GM23338 (cell line): ENCODE data around the gene ADGRG6. TPM values are rescaled to one million over a fixed set of nuclear protein-coding genes. Genes with fewer than 3 reads are reported as not detected.

Experiments
- ATAC-seq: fragments of 200-7000 bp; cut with Tn5 transposase; 3 replicates; pipeline ENCODE4 v1.9.1; 2020
- DNase-seq: peaks from one replicate; pipeline ENCODE4 v3.0.0-alpha.2; 2015; ENCODE audit warnings: low spot score
- H2AFZ ChIP-seq: fragments of 200-600 bp; sonication (generic); 2 replicates; pipeline ENCODE4 v1.8.0; 2016; ENCODE audit warnings: antibody characterized with exemption, mild to moderate bottlenecking, moderate library complexity
- H3F3A ChIP-seq: fragments of 200-600 bp; sonication (generic); replicated peaks from 2 replicates; pipeline ENCODE4 v1.8.0; 2017; ENCODE audit warnings: antibody characterized with exemption, mixed run types, low read depth
- H3K27ac ChIP-seq: fragments of 200-600 bp; sonication (generic); 2 replicates; pipeline ENCODE4 v1.6.1; 2016; ENCODE audit warnings: low read depth
- H3K27me3 ChIP-seq: fragments of 200-600 bp; sonication (generic); 2 replicates; pipeline ENCODE4 v1.8.0; 2016; ENCODE audit warnings: mild to moderate bottlenecking, mixed run types, moderate library complexity; ENCODE audit not compliant: insufficient read depth
- H3K36me3 ChIP-seq: fragments of 200-600 bp; sonication (generic); 2 replicates; pipeline ENCODE4 v1.8.0; 2016; ENCODE audit warnings: mild to moderate bottlenecking; ENCODE audit not compliant: insufficient read depth
- H3K4me1 ChIP-seq: fragments of 200-600 bp; sonication (generic); 2 replicates; pipeline ENCODE4 v1.8.0; 2016; ENCODE audit warnings: mild to moderate bottlenecking, moderate library complexity; ENCODE audit not compliant: insufficient read depth
- H3K4me2 ChIP-seq: fragments of 200-600 bp; sonication (generic); 2 replicates; pipeline ENCODE4 v1.7.1; 2017; ENCODE audit warnings: mixed run types
- H3K4me3 ChIP-seq: fragments of 200-600 bp; sonication (generic); 2 replicates; pipeline ENCODE4 v1.6.1; 2016; ENCODE audit warnings: mixed run types
- H3K79me2 ChIP-seq: fragments of 200-600 bp; sonication (generic); replicated peaks from 2 replicates; pipeline ENCODE4 v1.8.0; 2017; ENCODE audit warnings: mild to moderate bottlenecking; ENCODE audit not compliant: insufficient read depth
- H3K9me2 ChIP-seq: fragments of 200-600 bp; sonication (generic); 2 replicates; pipeline ENCODE4 v1.8.0; 2017; ENCODE audit not compliant: insufficient read depth
- H4K20me1 ChIP-seq: fragments of 200-600 bp; sonication (generic); replicated peaks from 2 replicates; pipeline ENCODE4 v1.8.0; 2017; ENCODE audit warnings: mild to moderate bottlenecking; ENCODE audit not compliant: insufficient read depth
- H3K27ac Mint-ChIP-seq: 2 replicates; pipeline ENCODE4 v1.8.0; 2020; ENCODE audit warnings: inconsistent platforms, mild to moderate bottlenecking, moderate library complexity, mixed read lengths
- H3K27me3 Mint-ChIP-seq: 3 replicates; pipeline ENCODE4 v1.8.0; 2022; ENCODE audit warnings: low read depth, mild to moderate bottlenecking, moderate library complexity, mixed read lengths, inconsistent platforms; ENCODE audit not compliant: insufficient read depth, poor library complexity
- H3K36me3 Mint-ChIP-seq: 3 replicates; pipeline ENCODE4 v1.8.0; 2021; ENCODE audit warnings: low read depth, mild to moderate bottlenecking, inconsistent platforms, moderate library complexity, mixed read lengths
- H3K4me1 Mint-ChIP-seq: 3 replicates; pipeline ENCODE4 v1.8.0; 2020; ENCODE audit warnings: mild to moderate bottlenecking, inconsistent platforms, mixed read lengths
- H3K4me3 Mint-ChIP-seq: 3 replicates; pipeline ENCODE4 v1.8.0; 2021; ENCODE audit warnings: moderate library complexity, mild to moderate bottlenecking, inconsistent platforms, mixed read lengths
- H3K9me3 Mint-ChIP-seq: 3 replicates; pipeline ENCODE4 v1.8.0; 2020; ENCODE audit warnings: moderate library complexity, mild to moderate bottlenecking, inconsistent platforms, mixed read lengths
- CREB1 ChIP-seq: fragments of 250-450 bp; sonication (Bioruptor Pico); IDR thresholded peaks from 2 replicates; pipeline ENCODE4 v1.5.0; 2020; ENCODE audit warnings: low read depth, mild to moderate bottlenecking, moderate library complexity
- EZH2 ChIP-seq: fragments of 200-600 bp; sonication (generic); IDR thresholded peaks from one replicate; pipeline ENCODE4 v1.8.0; 2017; ENCODE audit warnings: antibody characterized with exemption, mild to moderate bottlenecking, low read depth; ENCODE audit not compliant: unreplicated experiment
- JUNB ChIP-seq: IDR thresholded peaks from one replicate; pipeline ENCODE4 v1.6.1; 2016; ENCODE audit warnings: antibody characterized with exemption; ENCODE audit not compliant: unreplicated experiment
- NANOG ChIP-seq: IDR thresholded peaks from 2 replicates; pipeline ENCODE4 v1.6.1; 2016; ENCODE audit warnings: antibody characterized with exemption, borderline replicate concordance
- POLR2AphosphoS5 ChIP-seq: IDR thresholded peaks from 2 replicates; pipeline ENCODE4 v1.6.1; 2016; ENCODE audit warnings: antibody characterized with exemption, low read depth
- ZNF114 ChIP-seq: fragments of 250-450 bp; sonication (Bioruptor Pico); IDR thresholded peaks from 2 replicates; pipeline ENCODE4 v1.5.0; 2020; ENCODE audit warnings: mild to moderate bottlenecking, moderate library complexity
- ZNF331 ChIP-seq: fragments of 250-450 bp; sonication (Bioruptor Pico); IDR thresholded peaks from 2 replicates; pipeline ENCODE4 v1.5.0; 2020; ENCODE audit warnings: low read depth, mild to moderate bottlenecking, moderate library complexity
- polyA plus RNA-seq: library from polyadenylated mRNA; unstranded; fragments of >200 nt; fragmentation: Nextera tagmentation; extraction: Ambion mirVana; gene quantifications from 2 replicates; pipeline ENCODE4 v1.2.1, GENCODE V29; 2016
- total RNA-seq: library from RNA; depleted of rRNA; stranded (reverse); fragments of >200 nt; shearing (Covaris generic); gene quantifications from 2 replicates; pipeline ENCODE4 v1.2.3, GENCODE V29; 2014
- TF ChIP-seq, protein P1 (sequence below), 2 experiments: fragments of 200-600 bp in 1 of 2; sonication (generic) in 1 of 2; conservative IDR thresholded peaks; 2 replicates each; pipeline versions ENCODE4 v1.5.1 to v1.6.1; 2016 to 2017; ENCODE audit warnings: antibody characterized with exemption in 2 of 2, low read depth in 2 of 2, mild to moderate bottlenecking in 2 of 2, moderate library complexity in 1 of 2
- TF ChIP-seq, protein P2 (sequence below): fragments of 250-450 bp; sonication (Bioruptor Pico); IDR thresholded peaks from 2 replicates; pipeline ENCODE4 v1.5.0; 2020; ENCODE audit warnings: mild to moderate bottlenecking, moderate library complexity
- TF ChIP-seq, protein P3 (sequence below): IDR thresholded peaks from 2 replicates; pipeline ENCODE4 v1.6.1; 2016; ENCODE audit warnings: antibody characterized with exemption

ADGRG6 gene
- total and polyA plus RNA-seq, 2 experiments from 2014 or later: 1.3 to 7.7 TPM

DNA sequence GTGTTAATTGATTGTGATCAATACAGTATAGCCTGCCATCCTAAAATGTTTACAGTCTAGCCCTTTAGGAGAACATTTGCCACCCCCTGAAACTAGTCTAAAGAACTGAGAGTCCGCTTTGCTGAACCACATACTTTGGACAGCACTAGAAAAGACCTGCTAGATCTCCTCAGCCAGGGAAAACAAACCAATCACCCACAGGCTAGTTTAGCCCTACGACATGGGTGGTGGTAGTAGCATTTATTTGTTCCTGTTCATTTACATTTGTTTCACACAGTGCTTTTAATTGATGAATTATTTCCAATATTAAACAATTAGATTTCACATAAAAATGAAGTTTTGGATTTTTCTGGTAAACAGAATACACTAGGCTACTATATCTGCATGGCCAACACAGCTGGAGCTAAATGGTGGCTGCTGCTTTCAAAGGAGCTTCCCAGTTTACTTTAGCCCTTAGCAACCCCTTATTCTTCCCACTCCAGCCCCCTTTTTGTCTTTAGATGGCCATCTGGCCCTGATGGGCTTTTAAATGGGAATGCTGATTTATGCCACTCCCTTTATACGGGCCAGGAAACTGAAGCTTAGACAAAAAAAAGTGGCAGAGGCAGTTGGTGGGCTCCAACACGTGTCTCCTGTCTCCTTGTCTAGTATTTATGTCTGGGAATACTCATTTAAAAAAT is 72.4 kb downstream of the ADGRG6 start:
- H3K27me3 Mint-ChIP-seq: no peaks in the 10 kb centered on the region
- DNase-seq: peak; percentile 59
- ATAC-seq: no peak; the same call in 2 of the 3 replicates
- H2AFZ ChIP-seq: no peak overlapping the region
- H3K4me2 ChIP-seq: no peak overlapping the region
- no peaks in the 10 kb centered on the region for H3K79me2 ChIP-seq
- H3K27ac Mint-ChIP-seq: no peak overlapping the region
- H3K4me1 ChIP-seq: peaks cover 15% of the 10 kb centered on the region
- no peak overlapping the region for H3K4me3 Mint-ChIP-seq
- no peaks in the 10 kb centered on the region for H3K9me2 ChIP-seq
- H3K36me3 ChIP-seq: no peaks in the 10 kb centered on the region
- no peak for TF ChIP-seq JUNB
- TF ChIP-seq EZH2: no peak
- TF ChIP-seq, protein P1, sequence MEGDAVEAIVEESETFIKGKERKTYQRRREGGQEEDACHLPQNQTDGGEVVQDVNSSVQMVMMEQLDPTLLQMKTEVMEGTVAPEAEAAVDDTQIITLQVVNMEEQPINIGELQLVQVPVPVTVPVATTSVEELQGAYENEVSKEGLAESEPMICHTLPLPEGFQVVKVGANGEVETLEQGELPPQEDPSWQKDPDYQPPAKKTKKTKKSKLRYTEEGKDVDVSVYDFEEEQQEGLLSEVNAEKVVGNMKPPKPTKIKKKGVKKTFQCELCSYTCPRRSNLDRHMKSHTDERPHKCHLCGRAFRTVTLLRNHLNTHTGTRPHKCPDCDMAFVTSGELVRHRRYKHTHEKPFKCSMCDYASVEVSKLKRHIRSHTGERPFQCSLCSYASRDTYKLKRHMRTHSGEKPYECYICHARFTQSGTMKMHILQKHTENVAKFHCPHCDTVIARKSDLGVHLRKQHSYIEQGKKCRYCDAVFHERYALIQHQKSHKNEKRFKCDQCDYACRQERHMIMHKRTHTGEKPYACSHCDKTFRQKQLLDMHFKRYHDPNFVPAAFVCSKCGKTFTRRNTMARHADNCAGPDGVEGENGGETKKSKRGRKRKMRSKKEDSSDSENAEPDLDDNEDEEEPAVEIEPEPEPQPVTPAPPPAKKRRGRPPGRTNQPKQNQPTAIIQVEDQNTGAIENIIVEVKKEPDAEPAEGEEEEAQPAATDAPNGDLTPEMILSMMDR (conservative IDR thresholded peaks at IDR 0.05; ENCODE audit: low read depth in 2 of 2): no peak
- no peak for TF ChIP-seq ZNF114 (CRISPR knock-in tag)
- TF ChIP-seq ZNF331 (CRISPR knock-in tag): no peak
- TF ChIP-seq NANOG: no peak
- TF ChIP-seq POLR2AphosphoS5: no peak
- TF ChIP-seq, protein P2, sequence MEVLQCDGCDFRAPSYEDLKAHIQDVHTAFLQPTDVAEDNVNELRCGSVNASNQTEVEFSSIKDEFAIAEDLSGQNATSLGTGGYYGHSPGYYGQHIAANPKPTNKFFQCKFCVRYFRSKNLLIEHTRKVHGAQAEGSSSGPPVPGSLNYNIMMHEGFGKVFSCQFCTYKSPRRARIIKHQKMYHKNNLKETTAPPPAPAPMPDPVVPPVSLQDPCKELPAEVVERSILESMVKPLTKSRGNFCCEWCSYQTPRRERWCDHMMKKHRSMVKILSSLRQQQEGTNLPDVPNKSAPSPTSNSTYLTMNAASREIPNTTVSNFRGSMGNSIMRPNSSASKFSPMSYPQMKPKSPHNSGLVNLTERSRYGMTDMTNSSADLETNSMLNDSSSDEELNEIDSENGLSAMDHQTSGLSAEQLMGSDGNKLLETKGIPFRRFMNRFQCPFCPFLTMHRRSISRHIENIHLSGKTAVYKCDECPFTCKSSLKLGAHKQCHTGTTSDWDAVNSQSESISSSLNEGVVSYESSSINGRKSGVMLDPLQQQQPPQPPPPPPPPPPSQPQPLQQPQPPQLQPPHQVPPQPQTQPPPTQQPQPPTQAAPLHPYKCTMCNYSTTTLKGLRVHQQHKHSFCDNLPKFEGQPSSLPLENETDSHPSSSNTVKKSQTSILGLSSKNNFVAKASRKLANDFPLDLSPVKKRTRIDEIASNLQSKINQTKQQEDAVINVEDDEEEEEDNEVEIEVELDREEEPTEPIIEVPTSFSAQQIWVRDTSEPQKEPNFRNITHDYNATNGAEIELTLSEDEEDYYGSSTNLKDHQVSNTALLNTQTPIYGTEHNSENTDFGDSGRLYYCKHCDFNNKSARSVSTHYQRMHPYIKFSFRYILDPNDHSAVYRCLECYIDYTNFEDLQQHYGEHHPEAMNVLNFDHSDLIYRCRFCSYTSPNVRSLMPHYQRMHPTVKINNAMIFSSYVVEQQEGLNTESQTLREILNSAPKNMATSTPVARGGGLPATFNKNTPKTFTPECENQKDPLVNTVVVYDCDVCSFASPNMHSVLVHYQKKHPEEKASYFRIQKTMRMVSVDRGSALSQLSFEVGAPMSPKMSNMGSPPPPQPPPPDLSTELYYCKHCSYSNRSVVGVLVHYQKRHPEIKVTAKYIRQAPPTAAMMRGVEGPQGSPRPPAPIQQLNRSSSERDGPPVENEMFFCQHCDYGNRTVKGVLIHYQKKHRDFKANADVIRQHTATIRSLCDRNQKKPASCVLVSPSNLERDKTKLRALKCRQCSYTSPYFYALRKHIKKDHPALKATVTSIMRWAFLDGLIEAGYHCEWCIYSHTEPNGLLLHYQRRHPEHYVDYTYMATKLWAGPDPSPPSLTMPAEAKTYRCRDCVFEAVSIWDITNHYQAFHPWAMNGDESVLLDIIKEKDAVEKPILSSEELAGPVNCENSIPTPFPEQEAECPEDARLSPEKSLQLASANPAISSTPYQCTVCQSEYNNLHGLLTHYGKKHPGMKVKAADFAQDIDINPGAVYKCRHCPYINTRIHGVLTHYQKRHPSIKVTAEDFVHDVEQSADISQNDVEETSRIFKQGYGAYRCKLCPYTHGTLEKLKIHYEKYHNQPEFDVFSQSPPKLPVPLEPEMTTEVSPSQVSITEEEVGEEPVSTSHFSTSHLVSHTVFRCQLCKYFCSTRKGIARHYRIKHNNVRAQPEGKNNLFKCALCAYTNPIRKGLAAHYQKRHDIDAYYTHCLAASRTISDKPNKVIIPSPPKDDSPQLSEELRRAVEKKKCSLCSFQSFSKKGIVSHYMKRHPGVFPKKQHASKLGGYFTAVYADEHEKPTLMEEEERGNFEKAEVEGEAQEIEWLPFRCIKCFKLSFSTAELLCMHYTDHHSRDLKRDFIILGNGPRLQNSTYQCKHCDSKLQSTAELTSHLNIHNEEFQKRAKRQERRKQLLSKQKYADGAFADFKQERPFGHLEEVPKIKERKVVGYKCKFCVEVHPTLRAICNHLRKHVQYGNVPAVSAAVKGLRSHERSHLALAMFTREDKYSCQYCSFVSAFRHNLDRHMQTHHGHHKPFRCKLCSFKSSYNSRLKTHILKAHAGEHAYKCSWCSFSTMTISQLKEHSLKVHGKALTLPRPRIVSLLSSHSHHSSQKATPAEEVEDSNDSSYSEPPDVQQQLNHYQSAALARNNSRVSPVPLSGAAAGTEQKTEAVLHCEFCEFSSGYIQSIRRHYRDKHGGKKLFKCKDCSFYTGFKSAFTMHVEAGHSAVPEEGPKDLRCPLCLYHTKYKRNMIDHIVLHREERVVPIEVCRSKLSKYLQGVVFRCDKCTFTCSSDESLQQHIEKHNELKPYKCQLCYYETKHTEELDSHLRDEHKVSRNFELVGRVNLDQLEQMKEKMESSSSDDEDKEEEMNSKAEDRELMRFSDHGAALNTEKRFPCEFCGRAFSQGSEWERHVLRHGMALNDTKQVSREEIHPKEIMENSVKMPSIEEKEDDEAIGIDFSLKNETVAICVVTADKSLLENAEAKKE: no peak
- TF ChIP-seq, protein P3, sequence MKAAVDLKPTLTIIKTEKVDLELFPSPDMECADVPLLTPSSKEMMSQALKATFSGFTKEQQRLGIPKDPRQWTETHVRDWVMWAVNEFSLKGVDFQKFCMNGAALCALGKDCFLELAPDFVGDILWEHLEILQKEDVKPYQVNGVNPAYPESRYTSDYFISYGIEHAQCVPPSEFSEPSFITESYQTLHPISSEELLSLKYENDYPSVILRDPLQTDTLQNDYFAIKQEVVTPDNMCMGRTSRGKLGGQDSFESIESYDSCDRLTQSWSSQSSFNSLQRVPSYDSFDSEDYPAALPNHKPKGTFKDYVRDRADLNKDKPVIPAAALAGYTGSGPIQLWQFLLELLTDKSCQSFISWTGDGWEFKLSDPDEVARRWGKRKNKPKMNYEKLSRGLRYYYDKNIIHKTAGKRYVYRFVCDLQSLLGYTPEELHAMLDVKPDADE: no peak
- TF ChIP-seq CREB1 (CRISPR knock-in tag): no peak
- no peaks in the 10 kb centered on the region for H3K9me3 Mint-ChIP-seq
- no peaks in the 10 kb centered on the region for H3F3A ChIP-seq
- peaks cover 31% of the 10 kb centered on the region for H3K4me1 Mint-ChIP-seq
- no peak overlapping the region for H3K27ac ChIP-seq
- no peak overlapping the region for H3K4me3 ChIP-seq
- H4K20me1 ChIP-seq: no peaks in the 10 kb centered on the region
- no peaks in the 10 kb centered on the region for H3K36me3 Mint-ChIP-seq
- no peaks in the 10 kb centered on the region for H3K27me3 ChIP-seq
